Left lung (tissue), 10 donors: ENCODE data around the gene SAPCD2. TPM values are rescaled to one million over a fixed set of nuclear protein-coding genes. Genes with fewer than 3 reads are reported as not detected.

Experiments
- ATAC-seq: fragments of 200-7000 bp; cut with Tn5 transposase; one replicate; pipeline ENCODE4 v1.9.1; 2020; ENCODE audit warnings: moderate library complexity
- DNase-seq, 4 donors: peaks; one replicate each; pipeline ENCODE4 v3.0.0-alpha.2; 2013 to 2020
- H3K27ac ChIP-seq, 2 donors: fragments of 200-600 bp; sonication (generic) in 1 of 2; one replicate each; pipeline versions ENCODE4 v1.5.0 to v1.8.0; 2020 to 2021
- H3K27me3 ChIP-seq, 2 donors: fragments of 200-600 bp; sonication (generic) in 1 of 2; one replicate each; pipeline versions ENCODE4 v1.5.0 to v1.8.0; 2020 to 2021
- H3K36me3 ChIP-seq, 2 donors: fragments of 200-600 bp; sonication (generic) in 1 of 2; one replicate each; pipeline versions ENCODE4 v1.5.0 to v1.8.0; 2020 to 2021
- H3K4me1 ChIP-seq, 2 donors: fragments of 200-600 bp; one replicate each; pipeline ENCODE4 v1.8.0; 2021
- H3K4me3 ChIP-seq, 2 donors: fragments of 200-600 bp; sonication (generic) in 1 of 2; one replicate each; pipeline versions ENCODE4 v1.5.0 to v1.8.0; 2020 to 2021; ENCODE audit warnings: mild to moderate bottlenecking in 1 of 2
- H3K9me3 ChIP-seq, 2 donors: fragments of 200-600 bp; sonication (generic) in 1 of 2; one replicate each; pipeline versions ENCODE4 v1.5.0 to v1.8.0; 2020 to 2021
- intact Hi-C, 2 donors: fragments of 100-400 bp; cut with DNase I; formaldehyde crosslinking; loops; one replicate each; pipeline versions ENCODE4 v1.11.2 to v1.14.2; 2022
- polyA plus RNA-seq, 6 donors: library from polyadenylated mRNA; unstranded; fragments of 120-200 nt; gene quantifications; one replicate each; pipeline ENCODE4 v1.2.1, GENCODE V29; 2013; ENCODE audit not compliant: insufficient read length in 6 of 6
- total RNA-seq, 2 donors: library from RNA; stranded (reverse); fragmentation: NEBNext Ultra II Directional; extraction: Animal tissue kit (Norgen Biotek cat#: 25700); gene quantifications; one replicate each; pipeline ENCODE4 v1.2.1, GENCODE V29; 2021
- TF ChIP-seq, protein P1 (sequence below), 2 donors: fragments of 200-600 bp; sonication (generic) in 1 of 2; IDR thresholded peaks; one replicate each; pipeline versions ENCODE4 v1.5.0 to v1.8.0; 2021; ENCODE audit warnings: antibody characterized with exemption in 2 of 2
- donor health status: DM: no; HTN: yes; CAD: no.
- donor health status: DM: no; HTN: no; CAD: no.

The SAPCD2 gene
- total and polyA plus RNA-seq, 8 donors, result 2.7 to 15.1 (median 9.1) TPM

DNA sequence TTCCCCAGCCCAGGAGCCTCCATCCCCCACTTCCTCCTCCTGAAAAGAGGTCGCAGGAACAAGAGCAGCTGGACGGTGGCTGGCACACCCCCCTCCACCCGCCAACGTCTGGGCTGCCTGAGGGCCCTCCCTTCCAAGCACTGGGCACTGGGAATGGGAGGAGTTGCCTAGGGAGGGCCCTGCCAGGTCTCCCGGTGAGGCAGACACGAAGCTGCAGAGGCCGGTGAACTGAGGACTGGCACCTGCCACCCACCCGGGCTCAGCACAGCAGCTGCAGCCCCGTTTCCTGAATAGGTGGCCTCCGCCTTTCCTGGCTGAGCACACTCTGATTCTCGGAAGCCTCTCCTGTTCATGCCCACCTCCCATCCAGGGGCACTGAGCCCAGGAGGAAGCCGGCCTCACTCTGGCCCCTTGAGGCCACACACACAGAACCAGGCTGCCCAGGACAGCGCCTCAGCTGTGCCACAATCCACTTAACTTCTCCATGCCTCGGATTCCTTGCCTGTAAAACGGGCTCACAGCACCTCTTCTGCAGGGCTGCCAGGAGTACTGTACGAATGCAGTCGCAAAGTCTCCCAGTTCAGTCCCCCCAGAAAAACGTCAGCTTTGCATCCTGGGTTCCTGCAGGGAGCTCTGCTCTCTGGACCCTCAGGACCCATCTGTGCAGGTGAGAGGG, 25.7 kb downstream of the SAPCD2 start:
- H3K36me3 ChIP-seq, result peaks cover 0 to 12% of the 10 kb centered on the region in 2 donors
- peaks cover 25 to 70% of the 10 kb centered on the region in 2 donors for H3K27me3 ChIP-seq
- intact Hi-C loops, result no loop called here
- peak overlapping the region; percentile 36 to 53 for H3K4me3 ChIP-seq
- H3K4me1 ChIP-seq, result peaks cover 19 to 50% of the 10 kb centered on the region in 2 donors
- no peaks in the 10 kb centered on the region for H3K9me3 ChIP-seq
- TF ChIP-seq, protein P1, sequence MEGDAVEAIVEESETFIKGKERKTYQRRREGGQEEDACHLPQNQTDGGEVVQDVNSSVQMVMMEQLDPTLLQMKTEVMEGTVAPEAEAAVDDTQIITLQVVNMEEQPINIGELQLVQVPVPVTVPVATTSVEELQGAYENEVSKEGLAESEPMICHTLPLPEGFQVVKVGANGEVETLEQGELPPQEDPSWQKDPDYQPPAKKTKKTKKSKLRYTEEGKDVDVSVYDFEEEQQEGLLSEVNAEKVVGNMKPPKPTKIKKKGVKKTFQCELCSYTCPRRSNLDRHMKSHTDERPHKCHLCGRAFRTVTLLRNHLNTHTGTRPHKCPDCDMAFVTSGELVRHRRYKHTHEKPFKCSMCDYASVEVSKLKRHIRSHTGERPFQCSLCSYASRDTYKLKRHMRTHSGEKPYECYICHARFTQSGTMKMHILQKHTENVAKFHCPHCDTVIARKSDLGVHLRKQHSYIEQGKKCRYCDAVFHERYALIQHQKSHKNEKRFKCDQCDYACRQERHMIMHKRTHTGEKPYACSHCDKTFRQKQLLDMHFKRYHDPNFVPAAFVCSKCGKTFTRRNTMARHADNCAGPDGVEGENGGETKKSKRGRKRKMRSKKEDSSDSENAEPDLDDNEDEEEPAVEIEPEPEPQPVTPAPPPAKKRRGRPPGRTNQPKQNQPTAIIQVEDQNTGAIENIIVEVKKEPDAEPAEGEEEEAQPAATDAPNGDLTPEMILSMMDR (IDR thresholded peaks at IDR 0.05), result no peak
- DNase-seq (no peak), ATAC-seq (peak; percentile 29)
- peak overlapping the region; percentile 59 to 62 for H3K27ac ChIP-seq

DNA sequence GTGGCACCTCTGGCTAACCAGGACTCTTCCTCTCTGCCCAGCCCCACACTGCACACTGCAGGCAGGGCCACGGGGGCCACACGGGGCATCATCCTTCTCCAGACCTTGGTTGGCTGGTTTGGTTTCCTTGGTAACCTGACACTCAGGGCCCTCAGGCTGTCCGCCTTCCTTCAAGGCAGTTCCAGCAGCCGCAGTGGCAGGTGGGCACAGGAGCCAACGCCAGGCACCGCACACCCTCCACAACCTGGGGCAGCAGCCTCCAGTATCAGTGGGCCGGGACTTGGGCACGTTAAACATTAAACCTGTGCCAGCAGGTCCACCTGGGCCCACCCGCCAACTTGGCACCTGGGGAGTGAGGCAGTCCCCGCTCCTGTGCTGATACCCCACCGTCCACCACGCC, 26.3 kb downstream of the SAPCD2 start:
- intact Hi-C loops, result no loop called here
- Histone ChIP-seq H3K4me1 (peaks cover 19 to 50% of the 10 kb centered on the region in 2 donors), H3K4me3 (peak overlapping the region in 1 of 2 donors; percentile 53), H3K27me3 (peaks cover 19 to 64% of the 10 kb centered on the region in 2 donors), H3K9me3 (no peaks in the 10 kb centered on the region), H3K27ac (peak overlapping the region; percentile 59 to 62), H3K36me3 (peaks cover 0 to 18% of the 10 kb centered on the region in 2 donors)
- TF ChIP-seq, protein P1 (IDR thresholded peaks at IDR 0.05), result no peak
- no peak for DNase-seq
- no peak for ATAC-seq

DNA sequence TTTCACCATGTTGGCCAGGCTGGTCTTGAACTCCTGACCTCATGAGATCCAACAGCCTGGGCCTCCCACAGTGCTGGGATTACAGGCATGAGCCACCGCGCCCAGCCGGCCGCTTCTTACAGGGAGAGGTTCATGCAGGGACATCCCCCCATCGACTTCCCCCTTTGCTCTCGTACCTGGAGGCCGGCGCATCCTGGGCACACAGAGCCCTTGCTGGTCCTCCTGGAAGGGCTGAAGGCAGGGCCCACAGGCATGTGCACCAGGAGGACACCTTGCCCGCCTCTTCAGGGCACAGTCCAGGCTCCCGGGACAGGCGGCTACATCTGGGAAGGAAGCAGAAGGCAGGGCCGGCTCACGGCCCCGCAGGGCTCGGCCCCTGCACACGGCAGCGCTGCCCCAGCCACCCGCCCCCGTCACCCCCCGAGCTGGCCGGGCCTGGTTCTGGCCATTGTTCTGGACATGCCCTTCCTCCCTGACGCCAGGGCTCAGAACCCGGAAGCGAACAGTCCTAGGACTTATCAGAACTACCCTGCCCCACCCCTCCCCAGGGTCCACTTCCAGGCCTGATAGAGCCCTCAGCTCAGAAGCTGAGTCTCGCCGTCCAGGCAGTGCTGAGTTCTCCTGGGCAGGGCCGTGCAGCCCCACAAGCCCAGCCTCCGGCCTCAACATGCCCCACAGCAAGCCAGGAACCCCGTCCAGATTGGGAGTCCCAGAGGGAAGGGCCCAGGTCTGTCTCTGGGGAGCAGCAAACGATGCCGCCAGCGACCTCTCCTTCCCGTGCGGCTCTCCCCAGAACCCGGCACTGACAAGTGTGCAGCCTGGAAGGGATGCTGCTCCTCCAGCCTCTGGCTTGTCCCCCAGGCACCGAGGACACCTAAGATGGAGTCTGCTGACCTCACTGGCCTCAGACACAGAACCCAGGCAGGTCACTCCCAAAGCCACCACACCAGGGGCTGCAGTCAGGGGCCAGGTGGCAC, 27.3 kb downstream of the SAPCD2 start:
- H3K36me3 ChIP-seq, result peaks cover 0 to 28% of the 10 kb centered on the region in 2 donors
- no peak for ATAC-seq
- intact Hi-C loops, result no loop called here
- peak overlapping the region; percentile 59 to 62 for H3K27ac ChIP-seq
- peaks cover 19 to 45% of the 10 kb centered on the region in 2 donors for H3K4me1 ChIP-seq
- H3K4me3 ChIP-seq, result peak overlapping the region in 1 of 2 donors; percentile 53
- TF ChIP-seq, protein P1 (IDR thresholded peaks at IDR 0.05), result no peak
- H3K27me3 ChIP-seq, result peaks cover 11 to 54% of the 10 kb centered on the region in 2 donors
- no peaks in the 10 kb centered on the region for H3K9me3 ChIP-seq
- no peak for DNase-seq

DNA sequence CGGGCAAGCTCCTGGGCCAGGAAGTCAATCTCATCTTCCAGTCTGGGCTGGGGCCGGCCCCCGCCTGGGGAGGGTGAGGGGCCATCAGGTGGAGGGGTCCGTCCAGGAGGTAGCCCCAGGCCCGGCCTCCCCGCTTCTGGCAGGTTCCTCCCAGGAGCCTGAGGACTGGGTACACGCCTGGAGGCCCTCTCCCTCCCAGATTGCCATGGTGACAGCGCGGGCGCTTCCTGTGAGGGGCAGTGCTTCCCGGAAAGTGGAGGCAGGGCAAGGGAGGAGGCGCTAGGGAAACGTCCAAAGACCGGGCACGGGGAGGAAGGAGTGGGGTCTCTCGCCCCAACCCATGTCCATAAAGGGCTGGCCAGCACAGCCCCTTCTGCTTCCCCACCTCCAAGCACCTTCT, 29.2 kb downstream of the SAPCD2 start:
- Histone ChIP-seq H3K4me3 (peak overlapping the region in 1 of 2 donors; percentile 53), H3K27ac (peak overlapping the region in 1 of 2 donors; percentile 48)
- no peak for DNase-seq

More for the DNA sequence above, 29.2 kb downstream of the SAPCD2 start:
- Histone ChIP-seq H3K9me3 (no peaks in the 10 kb centered on the region), H3K4me1 (peaks cover 16 to 39% of the 10 kb centered on the region in 2 donors), H3K36me3 (peaks cover 0 to 37% of the 10 kb centered on the region in 2 donors), H3K27me3 (peaks cover 0 to 35% of the 10 kb centered on the region in 2 donors)
- intact Hi-C loops, result no loop called here
- TF ChIP-seq, protein P1 (IDR thresholded peaks at IDR 0.05), result no peak
- ATAC-seq, result no peak
